IMR-90 (cell line): ENCODE measurements around the gene CDC5L. TPM values are rescaled to one million over a fixed set of nuclear protein-coding genes. Genes with fewer than 3 reads are reported as not detected.

Experiments used
- ATAC-seq: fragments of 200-7000 bp; cut with Tn5 transposase; 2 replicates; pipeline ENCODE4 v1.9.1; 2020; ENCODE audit warnings: low read depth, mild to moderate bottlenecking, moderate library complexity
- BruUV-seq: library from RNA; stranded (reverse); fragments of 400-500 nt; replicated peaks from 2 replicates; lab custom pipeline; 2021; lab: Mats Ljungman, UMichigan
- CTCF ChIA-PET: fragments of 300-600 bp; formaldehyde crosslinking; extraction: SDS; loops from one replicate; lab custom pipeline; 2021; ENCODE audit warnings: antibody characterized with exemption; lab: Yijun Ruan, JAX
- POLR2A ChIA-PET: fragments of 300-600 bp; sonication (Branson Sonifier 250); formaldehyde crosslinking; loops from one replicate; lab custom pipeline; 2022; ENCODE audit warnings: antibody characterized with exemption; ENCODE audit not compliant: unreplicated experiment; lab: Charles Lee
- DNase-seq: peaks from one replicate; pipeline ENCODE4 v3.0.0; 2013
- H2AFZ ChIP-seq: replicated peaks from 2 replicates; pipeline ENCODE3; 2013; ENCODE audit warnings: low read length, mild to moderate bottlenecking; ENCODE audit not compliant: poor library complexity
- H2AK5ac ChIP-seq: 2 replicates; pipeline ENCODE4 v1.6.1; 2013; ENCODE audit warnings: low read depth, low read length, inconsistent platforms
- H2AK9ac ChIP-seq: replicated peaks from 2 replicates; pipeline ENCODE3; 2013; ENCODE audit warnings: mild to moderate bottlenecking, low read depth, low read length, moderate library complexity; ENCODE audit not compliant: poor library complexity
- H2BK120ac ChIP-seq: 2 replicates; pipeline ENCODE4 v1.6.1; 2013; ENCODE audit warnings: low read depth, low read length, inconsistent platforms
- H2BK15ac ChIP-seq: 3 replicates; pipeline ENCODE4 v1.6.1; 2013; ENCODE audit warnings: low read depth, low read length, inconsistent platforms
- H2BK20ac ChIP-seq: 2 replicates; pipeline ENCODE4 v1.6.1; 2013; ENCODE audit warnings: low read depth, mild to moderate bottlenecking, inconsistent platforms, low read length, moderate library complexity
- H2BK5ac ChIP-seq: 2 replicates; pipeline ENCODE4 v1.6.1; 2013; ENCODE audit warnings: mild to moderate bottlenecking, low read depth, low read length, inconsistent platforms; ENCODE audit not compliant: poor library complexity, severe bottlenecking
- H3K14ac ChIP-seq: replicated peaks from 2 replicates; pipeline ENCODE4 v1.6.1; 2013; ENCODE audit warnings: low read depth, low read length, inconsistent platforms
- H3K18ac ChIP-seq: 2 replicates; pipeline ENCODE4 v1.6.1; 2013; ENCODE audit warnings: low read depth, low read length, control low read depth
- H3K23ac ChIP-seq: 2 replicates; pipeline ENCODE4 v1.6.1; 2013; ENCODE audit warnings: low read depth, low read length, inconsistent platforms
- H3K27ac ChIP-seq: 2 replicates; pipeline ENCODE4 v1.5.1; 2013; ENCODE audit warnings: mild to moderate bottlenecking, control low read depth, low read length; ENCODE audit not compliant: insufficient read depth
- H3K27me3 ChIP-seq: 2 replicates; pipeline ENCODE4 v1.6.1; 2013; ENCODE audit warnings: low read length; ENCODE audit not compliant: control insufficient read depth, insufficient read depth
- H3K36me3 ChIP-seq: 2 replicates; pipeline ENCODE4 v1.6.1; 2013; ENCODE audit warnings: low read length, mixed read lengths; ENCODE audit not compliant: control insufficient read depth, insufficient read depth
- H3K4ac ChIP-seq: 2 replicates; pipeline ENCODE4 v1.6.1; 2013; ENCODE audit warnings: low read depth, low read length, inconsistent platforms
- H3K4me1 ChIP-seq: 2 replicates; pipeline ENCODE4 v1.6.1; 2013; ENCODE audit warnings: low read length, mixed read lengths; ENCODE audit not compliant: control insufficient read depth, insufficient read depth
- H3K4me2 ChIP-seq: 2 replicates; pipeline ENCODE4 v1.6.1; 2013; ENCODE audit warnings: low read depth, mild to moderate bottlenecking, control low read depth, low read length, moderate library complexity
- H3K4me3 ChIP-seq: 2 replicates; pipeline ENCODE4 v1.5.1; 2013; ENCODE audit warnings: low read depth, mild to moderate bottlenecking, control low read depth, low read length, moderate library complexity; ENCODE audit not compliant: insufficient read depth
- H3K56ac ChIP-seq: 2 replicates; pipeline ENCODE4 v1.6.1; 2013; ENCODE audit warnings: low read length, inconsistent platforms; ENCODE audit not compliant: insufficient read depth; ENCODE audit errors: extremely low read depth
- H3K79me1 ChIP-seq, 2 experiments: 2 replicates each; pipeline ENCODE4 v1.6.1; 2013; ENCODE audit warnings: low read length in 2 of 2, inconsistent platforms in 1 of 2, low read depth in 1 of 2
- H3K9ac ChIP-seq: 2 replicates; pipeline ENCODE4 v1.6.1; 2013; ENCODE audit warnings: low read depth, low read length, control low read depth
- H3K9me1 ChIP-seq: 2 replicates; pipeline ENCODE4 v1.6.1; 2013; ENCODE audit warnings: low read length, inconsistent platforms; ENCODE audit not compliant: insufficient read depth
- H3K9me3 ChIP-seq: 2 replicates; pipeline ENCODE4 v1.6.1; 2013; ENCODE audit warnings: low read length; ENCODE audit not compliant: control insufficient read depth, insufficient read depth
- H4K20me1 ChIP-seq: 2 replicates; pipeline ENCODE4 v1.6.1; 2013; ENCODE audit warnings: low read length, inconsistent platforms; ENCODE audit not compliant: insufficient read depth
- H4K5ac ChIP-seq: 2 replicates; pipeline ENCODE4 v1.6.1; 2013; ENCODE audit warnings: mild to moderate bottlenecking, low read depth, low read length, control low read depth
- H4K8ac ChIP-seq, 2 experiments: 2 replicates each; pipeline ENCODE4 v1.6.1; 2013; ENCODE audit warnings: low read depth in 2 of 2, low read length in 2 of 2, control low read depth in 1 of 2, inconsistent platforms in 1 of 2
- H4K91ac ChIP-seq: 2 replicates; pipeline ENCODE4 v1.6.1; 2013; ENCODE audit warnings: low read depth, low read length, inconsistent platforms; ENCODE audit not compliant: insufficient read depth
- BHLHE40 ChIP-seq: fragments of 150-350 bp; IDR thresholded peaks from 2 replicates; pipeline ENCODE4 v1.6.1; 2016; ENCODE audit warnings: mild to moderate bottlenecking, low read depth, low read length
- CEBPB ChIP-seq: IDR thresholded peaks from 2 replicates; pipeline ENCODE4 v1.6.1; 2012; ENCODE audit warnings: low read depth, low read length, improper control_type of control experiment
- MAZ ChIP-seq: IDR thresholded peaks from 2 replicates; pipeline ENCODE4 v1.6.1; 2012; ENCODE audit warnings: low read depth, mild to moderate bottlenecking, low read length, improper control_type of control experiment, moderate library complexity, borderline replicate concordance
- MXI1 ChIP-seq: IDR thresholded peaks from 2 replicates; pipeline ENCODE4 v1.6.1; 2012; ENCODE audit warnings: low read depth, mild to moderate bottlenecking, low read length, moderate library complexity, borderline replicate concordance
- RAD21 ChIP-seq: IDR thresholded peaks from 2 replicates; pipeline ENCODE4 v1.6.1; 2012; ENCODE audit warnings: low read length, improper control_type of control experiment
- RFX5 ChIP-seq: IDR thresholded peaks from 2 replicates; pipeline ENCODE4 v1.8.0; 2012; ENCODE audit warnings: low read depth, mild to moderate bottlenecking, low read length, moderate library complexity
- dilution Hi-C: fragments of 300-500 bp; cut with HindIII; formaldehyde crosslinking; loops from one replicate; pipeline ENCODE4 v1.14.3; 2018; ENCODE audit warnings: low sequenced_read_pairs; ENCODE audit not compliant: unreplicated experiment
- in situ Hi-C: fragments of 300-500 bp; cut with MboI; formaldehyde crosslinking; loops from 3 replicates; pipeline ENCODE4 v1.14.3; 2019; ENCODE audit warnings: low sequenced_read_pairs, inconsistent platforms, mixed read lengths
- intact Hi-C: fragments of 100-400 bp; cut with micrococcal nuclease; formaldehyde crosslinking; loops from 2 replicates; pipeline ENCODE4 v1.10.0; 2022
- polyA plus RNA-seq, 3 experiments: library from polyadenylated mRNA; depleted of rRNA; stranded (reverse); fragments of >200 nt; gene quantifications; 2 replicates each; pipeline ENCODE4 v1.2.3, GENCODE V29; 2012; ENCODE audit warnings: low replicate concordance in 1 of 3
- total RNA-seq: library from RNA; depleted of rRNA; stranded (reverse); fragments of >200 nt; gene quantifications from 2 replicates; pipeline ENCODE4 v1.2.3, GENCODE V29; 2012
- TF ChIP-seq, protein P1 (sequence below): fragments of 150-350 bp; IDR thresholded peaks from 2 replicates; pipeline ENCODE4 v1.6.1; 2017; ENCODE audit warnings: mild to moderate bottlenecking, antibody characterized with exemption, low read length, low read depth

CDC5L gene
- total and polyA plus RNA-seq, 2 of the 4 experiments (the other 2 are of a cell fraction) = 9.9 to 17.7 TPM

DNA sequence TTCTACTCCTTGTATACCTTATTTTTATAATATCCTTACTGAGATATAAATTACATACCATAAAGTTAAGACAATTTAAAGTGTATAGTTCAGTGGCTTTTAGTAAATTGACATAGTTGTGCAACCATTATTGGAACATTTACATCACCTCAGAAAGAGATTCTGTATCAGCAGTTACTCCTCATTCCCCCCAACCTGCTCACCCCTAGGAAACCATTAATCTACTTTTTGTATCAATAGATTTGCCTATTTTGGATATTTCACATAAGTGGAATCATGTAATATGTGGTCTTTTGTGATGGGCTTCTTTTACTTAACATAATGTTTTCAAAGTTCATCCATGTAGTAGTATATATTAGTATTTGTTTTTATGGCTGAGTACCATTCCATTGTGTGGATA lies 51.3 kb downstream of the CDC5L start:
- Histone ChIP-seq H2BK120ac (no peak overlapping the region), H3K9me3 (peaks cover 3% of the 10 kb centered on the region; the same call in 1 of the 2 replicates), H3K9ac (no peak overlapping the region), H3K18ac (no peak overlapping the region), H2BK15ac (no peak overlapping the region), H3K4me1 (peaks cover 2% of the 10 kb centered on the region; the same call in 1 of the 2 replicates), H3K23ac (no peak overlapping the region), H4K8ac (no peak overlapping the region), H4K5ac (no peak overlapping the region), H2AK5ac (no peak overlapping the region), H3K4ac (no peak overlapping the region), H3K36me3 (no peaks in the 10 kb centered on the region; the same call in 1 of the 2 replicates), H3K27me3 (no peaks in the 10 kb centered on the region), H2AFZ (no peak overlapping the region), H3K4me3 (no peak overlapping the region), H2BK5ac (no peak overlapping the region), H4K20me1 (0 out of 2 replicates have a peak, but pooled peaks cover 1% of the 10 kb centered on the region), H2AK9ac (no peak overlapping the region), H3K56ac (no peak overlapping the region), H3K9me1 (no peaks in the 10 kb centered on the region), H3K79me1 (peaks cover 16 to 24% of the 10 kb centered on the region in 2 experiments), H4K91ac (no peak overlapping the region), H3K14ac (no peak overlapping the region), H3K27ac (no peak overlapping the region), H2BK20ac (no peak overlapping the region), H3K4me2 (no peak overlapping the region)
- dilution Hi-C loops = no loop called here
- ChIA-PET POLR2A (no interaction called here), CTCF (interaction anchor here (1.2 kb wide), 1 partner anchor 37 kb away, joined by 3 read pairs; no protein-coding TSS in a partner anchor)
- DNase-seq (no peak), ATAC-seq (no peak)
- in situ Hi-C loops = no loop called here
- no TSS peak for BruUV-seq
- TF ChIP-seq RAD21 (no peak), MAZ (no peak), MXI1 (no peak), BHLHE40 (no peak), RFX5 (no peak), CEBPB (0 out of 2 replicates have a peak, but pooled peaks have one; percentile 4)
- TF ChIP-seq, protein P1, sequence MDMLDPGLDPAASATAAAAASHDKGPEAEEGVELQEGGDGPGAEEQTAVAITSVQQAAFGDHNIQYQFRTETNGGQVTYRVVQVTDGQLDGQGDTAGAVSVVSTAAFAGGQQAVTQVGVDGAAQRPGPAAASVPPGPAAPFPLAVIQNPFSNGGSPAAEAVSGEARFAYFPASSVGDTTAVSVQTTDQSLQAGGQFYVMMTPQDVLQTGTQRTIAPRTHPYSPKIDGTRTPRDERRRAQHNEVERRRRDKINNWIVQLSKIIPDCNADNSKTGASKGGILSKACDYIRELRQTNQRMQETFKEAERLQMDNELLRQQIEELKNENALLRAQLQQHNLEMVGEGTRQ = no peak
- intact Hi-C loops = no loop called here
